Measurements from ENCODE around the gene TUSC1.

DNA sequence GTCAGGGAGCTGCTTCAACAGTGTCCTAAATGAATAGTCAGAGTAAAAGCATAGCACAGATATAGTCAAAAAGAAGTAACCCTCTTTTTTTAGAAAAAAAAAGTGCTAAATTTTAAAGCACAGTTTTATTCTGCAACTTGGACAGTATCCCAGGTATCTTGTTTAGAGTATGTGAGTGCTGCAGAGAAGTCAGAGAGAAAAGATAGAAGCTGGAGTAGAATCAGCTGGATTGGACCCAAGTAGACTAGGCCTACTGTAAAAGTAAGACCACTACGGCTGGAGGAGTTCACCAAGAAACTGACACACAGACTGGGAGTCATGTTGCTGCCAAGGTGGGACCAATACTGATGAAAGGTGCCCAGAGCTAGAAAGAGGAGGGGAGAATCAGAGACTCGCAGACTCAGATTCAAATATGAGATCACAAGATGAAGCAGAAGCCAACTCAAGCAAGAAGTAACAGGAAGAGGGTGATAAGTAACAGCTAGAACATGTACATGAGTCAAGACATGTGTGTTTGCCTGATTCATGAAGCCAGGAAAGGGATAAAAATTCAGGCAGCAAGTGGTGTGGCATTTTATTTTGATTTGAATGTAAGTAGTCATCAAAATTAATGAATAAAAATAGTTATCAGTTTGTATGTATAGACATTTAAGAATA, 25.6 kb upstream of the TUSC1 start:
- TF ChIP-seq, protein P1, sequence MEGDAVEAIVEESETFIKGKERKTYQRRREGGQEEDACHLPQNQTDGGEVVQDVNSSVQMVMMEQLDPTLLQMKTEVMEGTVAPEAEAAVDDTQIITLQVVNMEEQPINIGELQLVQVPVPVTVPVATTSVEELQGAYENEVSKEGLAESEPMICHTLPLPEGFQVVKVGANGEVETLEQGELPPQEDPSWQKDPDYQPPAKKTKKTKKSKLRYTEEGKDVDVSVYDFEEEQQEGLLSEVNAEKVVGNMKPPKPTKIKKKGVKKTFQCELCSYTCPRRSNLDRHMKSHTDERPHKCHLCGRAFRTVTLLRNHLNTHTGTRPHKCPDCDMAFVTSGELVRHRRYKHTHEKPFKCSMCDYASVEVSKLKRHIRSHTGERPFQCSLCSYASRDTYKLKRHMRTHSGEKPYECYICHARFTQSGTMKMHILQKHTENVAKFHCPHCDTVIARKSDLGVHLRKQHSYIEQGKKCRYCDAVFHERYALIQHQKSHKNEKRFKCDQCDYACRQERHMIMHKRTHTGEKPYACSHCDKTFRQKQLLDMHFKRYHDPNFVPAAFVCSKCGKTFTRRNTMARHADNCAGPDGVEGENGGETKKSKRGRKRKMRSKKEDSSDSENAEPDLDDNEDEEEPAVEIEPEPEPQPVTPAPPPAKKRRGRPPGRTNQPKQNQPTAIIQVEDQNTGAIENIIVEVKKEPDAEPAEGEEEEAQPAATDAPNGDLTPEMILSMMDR (IDR thresholded peaks at IDR 0.05) = no peak
- TF ChIP-seq EP300 (IDR thresholded peaks at IDR 0.05) (no peak), POLR2A (IDR thresholded peaks at IDR 0.05; ENCODE audit: low read depth) (no peak), POLR2AphosphoS5 (IDR thresholded peaks at IDR 0.05) (no peak)

All from esophagus muscularis mucosa (tissue), 4 donors.